IPS DF 6.9 (cell line): ENCODE measurements around the gene TK2.
"Not testable (repeated sequence)": the region's sequence is repeated elsewhere in the genome, so short reads cannot be mapped to it uniquely, and the experiment has no call there.

Experiments used
- DNase-seq: peaks from one replicate; pipeline ENCODE4 v3.0.0-alpha.2; 2013; ENCODE audit warnings: low read depth, low spot score
- H3K27ac ChIP-seq: one replicate; pipeline ENCODE4 v1.5.1; 2013; ENCODE audit warnings: low read length, control low read depth
- H3K27me3 ChIP-seq: 2 replicates; pipeline ENCODE4 v1.6.1; 2013; ENCODE audit warnings: mild to moderate bottlenecking, low read length; ENCODE audit not compliant: control insufficient read depth, insufficient read depth
- H3K36me3 ChIP-seq: 2 replicates; pipeline ENCODE4 v1.6.1; 2013; ENCODE audit warnings: low read length; ENCODE audit not compliant: control insufficient read depth, insufficient read depth
- H3K4me1 ChIP-seq: 2 replicates; pipeline ENCODE4 v1.6.1; 2013; ENCODE audit warnings: low read length; ENCODE audit not compliant: control insufficient read depth, insufficient read depth
- H3K4me3 ChIP-seq: 2 replicates; pipeline ENCODE4 v1.5.1; 2013; ENCODE audit warnings: mild to moderate bottlenecking, low read length
- H3K9me3 ChIP-seq: 2 replicates; pipeline ENCODE4 v1.6.1; 2013; ENCODE audit warnings: low read length, inconsistent platforms; ENCODE audit not compliant: control insufficient read depth, insufficient read depth
- WGBS: extraction: QIAGEN DNeasy Blood & Tissue Kit; methylation state at CpG from one replicate; pipeline ENCODE4 v1.1.7; 2013; ENCODE audit warnings: mixed read lengths, missing lambda C conversion rate; ENCODE audit not compliant: insufficient read length, insufficient coverage; 5-methylcytosine and 5-hydroxymethylcytosine counted together

Gene TK2

DNA sequence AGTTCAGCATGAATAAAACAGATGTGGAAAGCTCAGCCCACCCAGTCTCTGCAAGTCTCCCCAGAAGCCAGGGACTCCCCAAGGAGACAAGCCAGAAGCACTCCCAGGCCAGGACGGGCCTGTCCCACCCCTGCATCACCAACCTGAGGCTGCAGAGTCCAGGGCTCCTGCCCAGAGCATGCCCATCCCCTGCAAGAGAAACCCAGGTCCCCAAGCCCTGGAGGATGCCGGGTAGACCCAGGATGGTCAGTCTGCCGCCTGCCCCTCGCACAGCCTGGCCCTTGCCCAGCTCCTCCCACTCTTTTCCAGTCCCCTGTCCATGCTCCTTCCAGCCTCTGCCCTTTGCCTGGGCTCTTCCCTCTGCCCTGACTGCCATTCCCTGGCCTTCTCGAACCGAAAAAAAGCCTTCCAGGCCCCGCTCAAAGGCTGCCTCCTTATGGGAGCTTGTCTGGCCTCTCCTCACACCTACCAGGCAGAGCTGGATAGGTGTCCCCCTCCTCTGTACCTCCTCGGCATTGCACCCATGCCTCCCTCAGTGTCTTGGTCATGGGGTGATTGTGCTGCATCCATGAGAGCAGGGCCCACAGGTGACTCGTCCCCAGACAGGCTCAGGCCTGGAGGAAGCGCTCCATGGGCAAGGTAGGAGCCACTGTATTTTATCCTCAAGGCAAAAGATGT, 78.1 kb downstream of the TK2 start:
- Histone ChIP-seq H3K4me1 (peaks cover 2% of the 10 kb centered on the region; the same call in 1 of the 2 replicates), H3K9me3 (no peaks in the 10 kb centered on the region), H3K4me3 (no peak overlapping the region), H3K36me3 (no peaks in the 10 kb centered on the region), H3K27ac (no peak overlapping the region), H3K27me3 (no peaks in the 10 kb centered on the region)
- WGBS, result no CpG with 5 or more reads among the region's 10 CpGs
- no peak for DNase-seq

- no peaks in the 10 kb centered on the region for H3K4me1 ChIP-seq
- DNase-seq, result no peak
- no peaks in the 10 kb centered on the region for H3K36me3 ChIP-seq
- H3K9me3 ChIP-seq, result no peaks in the 10 kb centered on the region
- no CpG with 5 or more reads among the region's 10 CpGs for WGBS
- H3K27me3 ChIP-seq, result no peaks in the 10 kb centered on the region
- no peak overlapping the region for H3K27ac ChIP-seq
- no peak overlapping the region for H3K4me3 ChIP-seq
Measured at GRCh38 chr16:66471264-66471663, 78.7 kb downstream of the TK2 start.

GRCh38 chr16:66470556-66470955, 79.4 kb downstream of the TK2 start:
- Histone ChIP-seq H3K9me3 (no peaks in the 10 kb centered on the region), H3K36me3 (no peaks in the 10 kb centered on the region), H3K27ac (no peak overlapping the region), H3K4me3 (no peak overlapping the region), H3K27me3 (no peaks in the 10 kb centered on the region), H3K4me1 (no peaks in the 10 kb centered on the region)
- whole genome bisulfite sequencing, result no CpG with 5 or more reads among the region's 2 CpGs
- no peak for DNase-seq

- no peaks in the 10 kb centered on the region for H3K36me3 ChIP-seq
- 100% methylated on average over 1 of the region's 6 CpGs for WGBS
- DNase-seq, result no peak
- no peaks in the 10 kb centered on the region for H3K9me3 ChIP-seq
- H3K4me1 ChIP-seq, result no peaks in the 10 kb centered on the region
- no peak overlapping the region for H3K27ac ChIP-seq
- H3K27me3 ChIP-seq, result no peaks in the 10 kb centered on the region
- H3K4me3 ChIP-seq, result no peak overlapping the region
Measured at GRCh38 chr16:66469947-66470546, 79.9 kb downstream of the TK2 start.

GRCh38 chr16:66469291-66469946, 80.5 kb downstream of the TK2 start:
- H3K9me3 ChIP-seq, result no peaks in the 10 kb centered on the region
- no peaks in the 10 kb centered on the region for H3K4me1 ChIP-seq
- H3K4me3 ChIP-seq, result no peak overlapping the region
- no peaks in the 10 kb centered on the region for H3K36me3 ChIP-seq
- H3K27me3 ChIP-seq, result no peaks in the 10 kb centered on the region
- no CpG with 5 or more reads among the region's 26 CpGs for WGBS
- no peak overlapping the region for H3K27ac ChIP-seq
- no peak for DNase-seq

DNA sequence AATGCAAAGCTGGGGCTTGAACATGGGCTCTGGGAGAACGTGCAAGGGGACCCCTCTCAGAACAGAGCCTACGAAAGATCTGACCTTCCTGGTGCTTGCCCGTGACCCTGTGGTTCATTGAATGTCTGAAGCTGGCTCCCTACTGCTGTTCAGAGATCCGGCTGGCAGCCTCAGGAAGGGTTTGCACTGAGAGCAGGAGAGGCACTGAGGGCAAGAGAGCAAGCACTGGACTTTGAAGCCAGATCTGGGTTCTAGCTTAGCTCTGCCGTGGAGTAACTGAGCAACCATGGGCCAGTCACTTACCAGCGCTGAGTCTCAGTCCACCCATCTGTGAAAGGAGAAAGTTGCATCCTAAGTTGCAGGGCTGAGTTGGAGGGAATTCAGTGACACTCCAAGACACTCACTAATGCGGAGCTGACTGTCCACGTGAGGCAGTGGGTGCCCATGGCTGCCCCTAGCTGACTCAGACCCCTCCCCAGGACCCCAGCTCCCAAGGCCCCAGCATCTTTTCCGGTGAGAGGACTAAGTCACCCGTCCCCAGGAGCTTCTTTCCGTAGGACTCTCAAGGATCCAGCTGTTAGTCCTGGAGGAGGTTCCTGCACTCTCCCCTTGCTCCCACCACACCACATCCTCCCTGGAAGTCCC, 81.5 kb downstream of the TK2 start:
- Histone ChIP-seq H3K27me3 (no peaks in the 10 kb centered on the region), H3K4me1 (no peaks in the 10 kb centered on the region), H3K36me3 (no peaks in the 10 kb centered on the region), H3K27ac (no peak overlapping the region), H3K9me3 (no peaks in the 10 kb centered on the region), H3K4me3 (no peak overlapping the region)
- WGBS, result no CpG with 5 or more reads among the region's 11 CpGs
- no peak for DNase-seq

DNA sequence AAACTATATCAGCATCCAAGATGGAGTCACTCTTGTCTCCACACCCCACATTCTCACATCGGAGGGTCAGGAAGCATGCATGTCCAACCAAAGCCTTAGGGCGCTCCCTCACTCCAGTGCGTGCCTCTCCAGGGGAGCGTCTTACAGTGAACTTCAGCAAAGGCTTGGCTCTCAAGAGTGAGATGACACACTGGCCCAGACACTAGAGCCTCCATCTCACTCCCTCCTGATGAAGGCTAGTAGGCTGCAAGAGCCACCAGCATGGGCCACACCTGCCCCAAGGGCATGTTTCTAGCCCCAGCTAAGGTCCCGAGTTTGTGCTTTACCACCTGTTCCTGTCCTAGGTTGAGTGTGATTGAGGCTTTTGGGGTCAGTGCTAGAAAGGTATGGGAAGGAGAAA, 82.3 kb downstream of the TK2 start:
- no CpG with 5 or more reads among the region's 5 CpGs for WGBS
- Histone ChIP-seq H3K4me3 (no peak overlapping the region), H3K9me3 (no peaks in the 10 kb centered on the region), H3K27ac (no peak overlapping the region), H3K27me3 (no peaks in the 10 kb centered on the region), H3K36me3 (no peaks in the 10 kb centered on the region), H3K4me1 (no peaks in the 10 kb centered on the region)
- DNase-seq, result no peak

GRCh38 chr16:66466636-66467035, 83.3 kb downstream of the TK2 start:
- not testable (repeated sequence) for H3K4me1 ChIP-seq, H3K27ac ChIP-seq, DNase-seq, H3K36me3 ChIP-seq, H3K9me3 ChIP-seq, H3K27me3 ChIP-seq, H3K4me3 ChIP-seq
- no CpG with 5 or more reads among the region's 6 CpGs for WGBS

DNA sequence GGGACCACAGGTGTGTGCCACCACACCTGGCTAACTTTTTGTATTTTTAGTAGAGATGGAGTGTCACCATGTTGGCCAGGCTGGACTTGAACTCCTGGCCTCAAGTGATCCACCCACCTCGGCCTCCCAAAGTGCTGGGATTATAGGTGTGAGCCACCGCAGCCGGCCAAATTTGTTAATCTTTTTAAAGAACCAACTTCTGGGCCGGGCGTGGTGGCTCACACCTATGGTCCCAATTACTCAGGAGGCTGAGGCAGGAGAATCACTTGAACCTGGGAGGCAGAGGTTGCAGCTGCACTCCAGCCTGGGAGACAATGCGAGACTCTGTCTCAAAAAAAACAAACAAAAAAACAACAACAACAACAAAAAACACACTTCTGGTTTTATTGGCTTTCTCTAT, 84.0 kb downstream of the TK2 start:
- not testable (repeated sequence) for H3K27me3 ChIP-seq, H3K4me3 ChIP-seq, DNase-seq, H3K27ac ChIP-seq, H3K9me3 ChIP-seq, H3K36me3 ChIP-seq, H3K4me1 ChIP-seq
- no CpG with 5 or more reads among the region's 6 CpGs for WGBS

DNA sequence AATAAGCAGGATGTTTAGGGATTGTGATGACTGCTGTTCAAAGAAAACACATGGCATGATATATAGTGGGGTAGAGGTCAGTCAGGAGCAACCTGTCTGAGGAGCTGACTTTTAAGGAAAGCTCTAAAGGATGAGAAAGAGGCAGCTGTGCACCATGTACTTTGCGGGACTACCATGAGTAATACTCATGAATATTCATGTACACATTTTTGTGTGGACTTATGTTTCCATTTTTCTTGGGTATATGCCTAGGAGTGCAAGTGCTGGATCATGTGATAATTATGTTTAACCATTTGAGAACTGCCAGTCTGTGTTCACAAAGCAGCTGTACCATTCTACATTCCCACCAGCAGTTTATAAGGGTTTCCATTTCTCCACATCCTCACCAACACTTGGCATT, 87.0 kb downstream of the TK2 start:
- Histone ChIP-seq H3K36me3 (no peaks in the 10 kb centered on the region), H3K4me3 (no peak overlapping the region), H3K27me3 (no peaks in the 10 kb centered on the region), H3K9me3 (no peaks in the 10 kb centered on the region), H3K27ac (no peak overlapping the region), H3K4me1 (peaks cover 2% of the 10 kb centered on the region; the same call in 1 of the 2 replicates)
- WGBS, result no CpG with 5 or more reads among the region's 1 CpG
- no peak for DNase-seq
